GM18507 (cell line): ENCODE results near the gene GUCY2F.
A peak's percentile ranks its signal among the peaks of the same experiment; 100 is the strongest.

ENCODE experiments used
- DNase-seq: peaks from one replicate; pipeline ENCODE4 v3.0.0; 2011; ENCODE audit warnings: low read depth; ENCODE audit not compliant: insufficient read length; ENCODE audit errors: extremely low spot score
- FAIRE-seq: peaks from 2 replicates; lab custom pipeline; 2011; peaks lifted over from hg19 to GRCh38; lab: Jason Lieb, UNC

GUCY2F gene

DNA sequence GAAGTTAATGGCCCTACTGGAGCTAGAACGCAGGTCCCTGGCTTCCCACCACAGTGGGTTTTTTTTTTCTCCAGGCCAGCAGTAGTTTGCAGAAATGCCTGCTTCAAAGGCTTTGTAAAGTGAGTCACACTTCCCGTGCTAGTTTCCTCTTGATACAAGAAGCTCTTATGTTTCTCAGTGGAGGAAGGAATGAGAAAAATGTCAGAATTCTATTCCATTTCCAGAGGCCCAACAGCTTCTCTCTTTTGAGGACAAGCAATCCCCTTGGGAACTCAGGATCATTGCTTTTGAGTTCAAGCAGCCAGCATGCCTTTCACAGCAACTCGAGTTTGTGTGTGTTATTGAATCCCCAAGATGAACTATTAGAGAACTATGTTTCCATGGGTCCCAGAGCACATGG lies 134.3 kb downstream of the GUCY2F start:
- FAIRE-seq = peak; percentile 59

DNA sequence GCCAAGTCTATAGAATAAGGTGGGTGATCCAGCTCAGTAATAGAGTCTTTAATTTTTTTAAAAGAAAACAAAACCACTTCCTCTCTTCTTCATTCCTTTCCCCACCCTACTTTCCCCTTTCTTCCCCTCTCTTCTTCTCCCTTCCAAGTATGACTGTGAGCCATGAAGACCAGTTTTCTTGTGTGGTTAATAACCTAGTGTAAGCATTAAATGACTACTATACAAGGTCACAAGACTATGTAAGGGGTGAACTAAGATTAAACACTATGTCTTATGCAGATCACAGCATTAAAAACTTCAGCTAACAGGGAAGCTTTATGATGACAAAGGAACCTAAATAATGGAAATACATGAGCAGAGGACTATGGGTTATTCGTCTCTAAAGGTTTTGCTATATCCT lies 135.4 kb downstream of the GUCY2F start:
- DNase-seq (no peak), FAIRE-seq (no peak)

More for the DNA sequence above, 134.3 kb downstream of the GUCY2F start:
- no peak for DNase-seq

DNA sequence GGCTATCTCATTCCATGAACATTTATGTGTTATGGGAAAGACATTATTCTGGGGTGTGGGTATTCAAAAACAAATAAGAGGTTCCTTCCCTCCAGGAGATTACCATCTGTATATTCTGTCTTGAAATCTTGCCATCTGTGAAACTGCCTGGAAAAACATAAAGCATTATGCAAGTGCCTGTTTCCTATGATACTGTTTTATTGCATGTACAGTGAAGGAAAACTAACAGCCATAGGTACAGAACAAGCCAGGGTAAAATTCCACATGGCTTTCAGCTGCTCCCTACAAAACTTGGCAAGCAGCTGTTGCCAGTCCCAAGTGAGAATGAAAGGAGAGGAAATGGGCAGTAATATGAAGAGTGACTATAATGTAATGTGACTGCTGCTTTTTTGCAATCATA lies 136.0 kb downstream of the GUCY2F start:
- no peak for DNase-seq
- no peak for FAIRE-seq

DNA sequence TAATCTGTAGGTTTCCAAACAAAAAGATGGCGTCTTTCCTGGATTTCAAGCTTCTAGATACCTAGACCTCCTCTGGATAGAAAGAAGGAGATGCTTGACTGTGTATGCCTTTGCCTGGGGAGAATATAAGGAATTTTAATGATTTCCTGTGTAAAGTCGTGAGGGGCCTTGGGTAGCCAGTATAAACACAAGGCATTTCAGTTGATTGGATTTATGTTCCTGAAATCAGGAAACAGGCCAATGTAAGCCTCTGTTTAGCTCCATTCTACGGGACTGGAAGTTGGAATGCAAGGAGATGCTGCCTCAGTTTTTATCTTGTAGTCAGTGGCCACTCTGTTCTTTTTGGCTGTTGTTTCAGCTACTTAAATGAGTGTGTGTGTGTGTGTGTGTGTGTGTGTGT lies 137.2 kb downstream of the GUCY2F start:
- no peak for DNase-seq
- no peak for FAIRE-seq

DNA sequence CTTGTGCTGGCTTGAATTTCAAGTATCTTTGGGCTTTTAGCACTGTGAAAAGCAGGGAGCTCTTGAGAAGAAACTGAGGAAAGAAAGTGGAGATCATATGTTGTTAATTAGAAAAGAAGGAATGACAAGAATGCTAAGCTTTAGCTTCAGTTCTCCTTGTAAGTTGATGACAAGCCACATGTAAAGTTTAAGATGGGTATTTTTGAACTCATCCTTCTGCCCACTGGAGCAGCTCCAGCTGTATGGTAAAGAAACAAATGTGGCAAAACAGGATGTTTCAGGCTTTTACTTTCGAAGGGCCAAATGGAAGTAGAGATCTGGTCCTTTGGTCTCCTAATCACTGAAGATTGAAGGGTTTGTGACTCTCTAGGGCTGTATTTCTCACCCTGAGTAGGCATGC lies 137.8 kb downstream of the GUCY2F start:
- DNase-seq (no peak), FAIRE-seq (no peak)

DNA sequence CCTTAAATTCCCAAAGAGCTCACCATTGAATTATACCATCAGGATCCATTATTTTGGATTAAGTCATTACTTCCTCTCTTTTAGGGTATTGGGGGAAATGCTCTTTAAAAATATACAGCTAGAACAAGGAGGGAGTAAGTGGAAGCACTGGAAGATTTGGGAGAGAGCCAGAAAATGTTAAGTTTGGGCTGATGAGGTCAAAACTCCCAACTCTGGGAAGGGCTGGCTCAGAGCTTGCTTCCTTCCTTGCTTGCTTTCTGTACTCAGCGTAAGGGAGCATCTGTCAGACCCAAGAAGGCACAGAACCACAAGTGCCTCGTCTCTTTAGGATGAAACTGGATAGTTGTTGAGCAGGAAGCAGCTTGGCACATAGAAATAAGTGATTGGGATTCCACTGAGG lies 138.2 kb downstream of the GUCY2F start:
- FAIRE-seq (no peak), DNase-seq (no peak)

DNA sequence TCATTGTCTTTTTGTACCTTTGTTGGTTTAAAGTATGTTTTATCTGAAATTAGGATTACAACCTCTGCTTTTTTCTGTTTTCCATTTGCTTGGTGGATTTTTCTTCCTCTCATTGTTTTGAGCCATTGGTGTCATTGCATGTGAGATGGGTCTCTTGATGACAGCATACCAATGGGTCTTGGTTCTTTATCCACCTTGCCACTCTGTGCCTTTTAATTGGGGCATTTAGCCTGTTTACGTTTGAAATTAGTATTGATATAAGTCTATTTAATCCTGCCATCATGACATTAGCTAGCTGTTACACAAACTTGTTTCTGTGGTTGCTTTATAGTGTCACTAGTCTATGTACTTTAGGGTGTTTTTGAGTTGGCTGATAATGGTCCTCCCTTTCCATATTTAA lies 145.7 kb downstream of the GUCY2F start:
- FAIRE-seq (no peak), DNase-seq (no peak)

DNA sequence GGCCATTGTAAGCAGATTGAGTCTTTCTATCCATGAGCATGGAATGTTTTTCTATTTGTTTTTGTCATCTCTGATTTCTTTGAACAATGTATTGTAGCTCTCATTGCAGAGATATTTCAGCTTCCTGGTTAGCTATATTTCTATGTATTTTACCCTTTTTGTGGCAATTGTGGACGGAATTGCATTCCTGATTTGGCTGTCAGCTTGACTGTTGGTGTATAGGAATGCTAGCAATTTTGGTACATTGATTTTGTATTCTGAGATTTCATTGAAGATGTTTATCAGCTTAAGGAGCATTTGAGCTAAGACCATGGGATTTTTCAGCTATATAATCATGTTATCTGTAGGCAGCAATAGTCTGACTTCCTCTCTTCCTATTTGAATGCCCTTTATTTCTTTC lies 154.6 kb downstream of the GUCY2F start:
- no peak for FAIRE-seq

More for the DNA sequence above, 154.6 kb downstream of the GUCY2F start:
- DNase-seq = no peak
